Osteoblast (primary cell): ENCODE results near the gene FAM227B. TPM values are rescaled to one million over a fixed set of nuclear protein-coding genes. Genes with fewer than 3 reads are reported as not detected.

Source experiments
- DNase-seq: peaks from one replicate; pipeline ENCODE4 v3.0.0; 2011; ENCODE audit warnings: low spot score, mixed read lengths; ENCODE audit not compliant: insufficient read length; ENCODE audit errors: missing footprints
- H2AFZ ChIP-seq: 2 replicates; pipeline ENCODE4 v1.6.0; 2011; ENCODE audit warnings: mild to moderate bottlenecking, low read length
- H3K27ac ChIP-seq: 2 replicates; pipeline ENCODE4 v1.5.1; 2011; ENCODE audit warnings: mild to moderate bottlenecking, low read depth, low read length, moderate library complexity
- H3K27me3 ChIP-seq: 2 replicates; pipeline ENCODE4 v1.6.0; 2012; ENCODE audit warnings: mild to moderate bottlenecking, control low read depth, inconsistent platforms, low read length, moderate library complexity; ENCODE audit not compliant: insufficient read depth
- H3K36me3 ChIP-seq: 2 replicates; pipeline ENCODE4 v1.5.1; 2011; ENCODE audit warnings: mild to moderate bottlenecking, low read length, control low read depth, moderate library complexity; ENCODE audit not compliant: insufficient read depth
- H3K4me1 ChIP-seq: 2 replicates; pipeline ENCODE4 v1.5.1; 2011; ENCODE audit warnings: mild to moderate bottlenecking, low read length, control low read depth, moderate library complexity; ENCODE audit not compliant: insufficient read depth
- H3K4me2 ChIP-seq: 2 replicates; pipeline ENCODE4 v1.6.0; 2011; ENCODE audit warnings: mild to moderate bottlenecking, low read length; ENCODE audit not compliant: insufficient read depth
- H3K4me3 ChIP-seq: fragments of 200-600 bp; sonication (generic); 3 replicates; pipeline ENCODE4 v1.5.1; 2012; ENCODE audit warnings: mild to moderate bottlenecking, low read length, inconsistent platforms; ENCODE audit not compliant: insufficient read depth
- H3K79me2 ChIP-seq: 2 replicates; pipeline ENCODE4 v1.6.0; 2012; ENCODE audit warnings: mild to moderate bottlenecking, low read length, control low read depth, inconsistent platforms; ENCODE audit not compliant: insufficient read depth
- H3K9me3 ChIP-seq: 2 replicates; pipeline ENCODE4 v1.5.1; 2011; ENCODE audit warnings: low read depth, low read length, control low read depth
- H4K20me1 ChIP-seq: 2 replicates; pipeline ENCODE4 v1.6.0; 2012; ENCODE audit warnings: mild to moderate bottlenecking, low read length, control low read depth; ENCODE audit not compliant: insufficient read depth
- CTCF ChIP-seq: IDR thresholded peaks from 2 replicates; pipeline ENCODE4 v1.5.1; 2011; ENCODE audit warnings: mild to moderate bottlenecking, low read depth, low read length, moderate library complexity; ENCODE audit errors: extremely low read depth
- total RNA-seq: library from RNA; depleted of rRNA; stranded (reverse); fragments of >200 nt; gene quantifications from 2 replicates; pipeline ENCODE4 v1.2.3, GENCODE V29; 2012

The FAM227B gene
- total RNA-seq, 1 donor = 4.3 TPM

GRCh38 chr15:49464522-49464921 is 156.1 kb downstream of the FAM227B start:
- Histone ChIP-seq H4K20me1 (peaks cover 8% of the 10 kb centered on the region), H3K27ac (no peak overlapping the region), H3K27me3 (no peaks in the 10 kb centered on the region), H3K79me2 (peaks cover 60% of the 10 kb centered on the region), H3K4me3 (no peak overlapping the region), H3K4me2 (no peak overlapping the region), H2AFZ (no peak overlapping the region), H3K9me3 (no peaks in the 10 kb centered on the region), H3K4me1 (peaks cover 50% of the 10 kb centered on the region), H3K36me3 (peaks cover 14% of the 10 kb centered on the region)
- no peak for DNase-seq
- no peak for TF ChIP-seq CTCF

GRCh38 chr15:49462232-49462844 is 158.3 kb downstream of the FAM227B start:
- no peak for DNase-seq
- Histone ChIP-seq H3K27me3 (no peaks in the 10 kb centered on the region), H3K4me2 (no peak overlapping the region), H3K9me3 (no peaks in the 10 kb centered on the region), H3K27ac (no peak overlapping the region), H3K79me2 (peaks cover 70% of the 10 kb centered on the region), H2AFZ (no peak overlapping the region), H3K4me1 (peaks cover 55% of the 10 kb centered on the region), H4K20me1 (peaks cover 5% of the 10 kb centered on the region), H3K4me3 (no peak overlapping the region), H3K36me3 (peaks cover 14% of the 10 kb centered on the region)
- no peak for TF ChIP-seq CTCF

GRCh38 chr15:49460411-49460941 is 160.1 kb downstream of the FAM227B start:
- DNase-seq = no peak
- Histone ChIP-seq H3K36me3 (peaks cover 8% of the 10 kb centered on the region), H2AFZ (no peak overlapping the region), H3K79me2 (peaks cover 73% of the 10 kb centered on the region), H3K27me3 (no peaks in the 10 kb centered on the region), H3K4me3 (no peak overlapping the region), H3K27ac (peak overlapping the region; percentile 5), H3K9me3 (no peaks in the 10 kb centered on the region), H3K4me2 (peak overlapping the region; percentile 2), H3K4me1 (peaks cover 47% of the 10 kb centered on the region), H4K20me1 (peaks cover 5% of the 10 kb centered on the region)
- TF ChIP-seq CTCF = no peak

- no peak for TF ChIP-seq CTCF
- H3K27ac ChIP-seq = peak overlapping the region; percentile 23
- H3K4me2 ChIP-seq = no peak overlapping the region
- peaks cover 5% of the 10 kb centered on the region for H4K20me1 ChIP-seq
- no peaks in the 10 kb centered on the region for H3K9me3 ChIP-seq
- peaks cover 12% of the 10 kb centered on the region for H3K36me3 ChIP-seq
- H3K79me2 ChIP-seq = peaks cover 75% of the 10 kb centered on the region
- no peak overlapping the region for H3K4me3 ChIP-seq
- no peak for DNase-seq
- no peak overlapping the region for H2AFZ ChIP-seq
- H3K4me1 ChIP-seq = peaks cover 44% of the 10 kb centered on the region
- no peaks in the 10 kb centered on the region for H3K27me3 ChIP-seq
These were observed 162.5 kb downstream of the FAM227B start for GRCh38 chr15:49458145-49458544.
